ENCODE measurements around the gene WNT1. TPM values are rescaled to one million over a fixed set of nuclear protein-coding genes. Genes with fewer than 3 reads are reported as not detected.

The WNT1 gene
- total RNA-seq, 1 donor from 2014 or later = not detected

- Mint-ChIP-seq H3K4me1 (ENCODE audit: unreplicated experiment) (peaks cover 31% of the 10 kb centered on the region), H3K9me3 (ENCODE audit: unreplicated experiment) (no peaks in the 10 kb centered on the region), H3K36me3 (ENCODE audit: unreplicated experiment) (no peaks in the 10 kb centered on the region), H3K4me3 (ENCODE audit: unreplicated experiment) (no peak overlapping the region), H3K27me3 (ENCODE audit: unreplicated experiment) (peaks cover 81% of the 10 kb centered on the region), H3K27ac (ENCODE audit: unreplicated experiment) (no peak overlapping the region)
- no peak for TF ChIP-seq CTCF (IDR thresholded peaks at IDR 0.05)
- DNase-seq (ENCODE audit: extremely low spot score, unreplicated experiment) = no peak
These were observed 4.6 kb upstream of the WNT1 start for GRCh38 chr12:48973531-48973930.

GRCh38 chr12:48973941-48974673 lies 4.0 kb upstream of the WNT1 start:
- peaks cover 36% of the 10 kb centered on the region for H3K4me1 Mint-ChIP-seq (ENCODE audit: unreplicated experiment)
- H3K27me3 Mint-ChIP-seq (ENCODE audit: unreplicated experiment) = peaks cover 84% of the 10 kb centered on the region
- no peak overlapping the region for H3K27ac Mint-ChIP-seq (ENCODE audit: unreplicated experiment)
- no peaks in the 10 kb centered on the region for H3K9me3 Mint-ChIP-seq (ENCODE audit: unreplicated experiment)
- H3K36me3 Mint-ChIP-seq (ENCODE audit: unreplicated experiment) = no peaks in the 10 kb centered on the region
- TF ChIP-seq CTCF (IDR thresholded peaks at IDR 0.05) = peak; percentile 61
- DNase-seq (ENCODE audit: extremely low spot score, unreplicated experiment) = no peak
- no peak overlapping the region for H3K4me3 Mint-ChIP-seq (ENCODE audit: unreplicated experiment)

- H3K4me3 Mint-ChIP-seq (ENCODE audit: unreplicated experiment) = no peak overlapping the region
- H3K36me3 Mint-ChIP-seq (ENCODE audit: unreplicated experiment) = peaks cover 1% of the 10 kb centered on the region
- peaks cover 40% of the 10 kb centered on the region for H3K4me1 Mint-ChIP-seq (ENCODE audit: unreplicated experiment)
- H3K27me3 Mint-ChIP-seq (ENCODE audit: unreplicated experiment) = peaks cover 93% of the 10 kb centered on the region
- TF ChIP-seq CTCF (IDR thresholded peaks at IDR 0.05) = peak; percentile 71
- no peaks in the 10 kb centered on the region for H3K9me3 Mint-ChIP-seq (ENCODE audit: unreplicated experiment)
- DNase-seq (ENCODE audit: extremely low spot score, unreplicated experiment) = no peak
- H3K27ac Mint-ChIP-seq (ENCODE audit: unreplicated experiment) = no peak overlapping the region
These were observed 536 bp upstream of the WNT1 start for GRCh38 chr12:48977290-48978281.

GRCh38 chr12:48978741-48979601 lies 849 bp downstream of the WNT1 start:
- DNase-seq (ENCODE audit: extremely low spot score, unreplicated experiment) = no peak
- no peak for TF ChIP-seq CTCF (IDR thresholded peaks at IDR 0.05)
- H3K27ac Mint-ChIP-seq (ENCODE audit: unreplicated experiment) = no peak overlapping the region
- peaks cover 91% of the 10 kb centered on the region for H3K27me3 Mint-ChIP-seq (ENCODE audit: unreplicated experiment)
- H3K4me3 Mint-ChIP-seq (ENCODE audit: unreplicated experiment) = peak overlapping the region; percentile 50
- H3K9me3 Mint-ChIP-seq (ENCODE audit: unreplicated experiment) = no peaks in the 10 kb centered on the region
- peaks cover 1% of the 10 kb centered on the region for H3K36me3 Mint-ChIP-seq (ENCODE audit: unreplicated experiment)
- H3K4me1 Mint-ChIP-seq (ENCODE audit: unreplicated experiment) = peaks cover 40% of the 10 kb centered on the region

All from osteocyte (in vitro differentiated cells).